ENCODE results near the gene ASTN2.

ASTN2 gene, protein sequence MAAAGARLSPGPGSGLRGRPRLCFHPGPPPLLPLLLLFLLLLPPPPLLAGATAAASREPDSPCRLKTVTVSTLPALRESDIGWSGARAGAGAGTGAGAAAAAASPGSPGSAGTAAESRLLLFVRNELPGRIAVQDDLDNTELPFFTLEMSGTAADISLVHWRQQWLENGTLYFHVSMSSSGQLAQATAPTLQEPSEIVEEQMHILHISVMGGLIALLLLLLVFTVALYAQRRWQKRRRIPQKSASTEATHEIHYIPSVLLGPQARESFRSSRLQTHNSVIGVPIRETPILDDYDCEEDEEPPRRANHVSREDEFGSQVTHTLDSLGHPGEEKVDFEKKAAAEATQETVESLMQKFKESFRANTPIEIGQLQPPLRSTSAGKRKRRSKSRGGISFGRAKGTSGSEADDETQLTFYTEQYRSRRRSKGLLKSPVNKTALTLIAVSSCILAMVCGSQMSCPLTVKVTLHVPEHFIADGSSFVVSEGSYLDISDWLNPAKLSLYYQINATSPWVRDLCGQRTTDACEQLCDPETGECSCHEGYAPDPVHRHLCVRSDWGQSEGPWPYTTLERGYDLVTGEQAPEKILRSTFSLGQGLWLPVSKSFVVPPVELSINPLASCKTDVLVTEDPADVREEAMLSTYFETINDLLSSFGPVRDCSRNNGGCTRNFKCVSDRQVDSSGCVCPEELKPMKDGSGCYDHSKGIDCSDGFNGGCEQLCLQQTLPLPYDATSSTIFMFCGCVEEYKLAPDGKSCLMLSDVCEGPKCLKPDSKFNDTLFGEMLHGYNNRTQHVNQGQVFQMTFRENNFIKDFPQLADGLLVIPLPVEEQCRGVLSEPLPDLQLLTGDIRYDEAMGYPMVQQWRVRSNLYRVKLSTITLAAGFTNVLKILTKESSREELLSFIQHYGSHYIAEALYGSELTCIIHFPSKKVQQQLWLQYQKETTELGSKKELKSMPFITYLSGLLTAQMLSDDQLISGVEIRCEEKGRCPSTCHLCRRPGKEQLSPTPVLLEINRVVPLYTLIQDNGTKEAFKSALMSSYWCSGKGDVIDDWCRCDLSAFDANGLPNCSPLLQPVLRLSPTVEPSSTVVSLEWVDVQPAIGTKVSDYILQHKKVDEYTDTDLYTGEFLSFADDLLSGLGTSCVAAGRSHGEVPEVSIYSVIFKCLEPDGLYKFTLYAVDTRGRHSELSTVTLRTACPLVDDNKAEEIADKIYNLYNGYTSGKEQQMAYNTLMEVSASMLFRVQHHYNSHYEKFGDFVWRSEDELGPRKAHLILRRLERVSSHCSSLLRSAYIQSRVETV (N-terminal part only)

DNA sequence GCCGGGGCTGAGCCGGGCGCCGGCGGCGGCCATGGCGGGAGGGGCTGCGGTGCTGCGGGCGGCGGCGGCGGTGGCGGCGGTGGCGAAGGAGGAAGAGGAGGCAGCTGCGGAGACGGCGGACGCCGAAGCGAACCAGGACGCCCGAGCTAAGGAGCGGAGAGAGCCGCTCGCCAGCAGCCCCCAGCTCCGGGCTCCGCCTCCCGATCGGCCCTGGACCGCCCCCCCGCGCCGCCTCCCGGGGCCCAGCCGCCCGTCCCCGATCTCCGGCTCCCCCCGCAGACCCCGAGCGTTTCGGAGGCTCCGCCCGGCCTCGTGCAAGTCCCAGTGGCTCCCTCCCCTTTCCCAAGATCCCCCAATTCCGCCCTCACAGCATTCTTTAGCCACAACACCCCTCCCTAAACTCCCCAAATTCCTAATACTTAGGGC, at the start of gene ASTN2:
ASTN2 (minus strand) TSS at position 152 of the 426 bp plus-strand sequence; CDS start at position 33, 119 bp downstream.
- peak in 1 of 2 donors; percentile 5 for DNase-seq

DNA sequence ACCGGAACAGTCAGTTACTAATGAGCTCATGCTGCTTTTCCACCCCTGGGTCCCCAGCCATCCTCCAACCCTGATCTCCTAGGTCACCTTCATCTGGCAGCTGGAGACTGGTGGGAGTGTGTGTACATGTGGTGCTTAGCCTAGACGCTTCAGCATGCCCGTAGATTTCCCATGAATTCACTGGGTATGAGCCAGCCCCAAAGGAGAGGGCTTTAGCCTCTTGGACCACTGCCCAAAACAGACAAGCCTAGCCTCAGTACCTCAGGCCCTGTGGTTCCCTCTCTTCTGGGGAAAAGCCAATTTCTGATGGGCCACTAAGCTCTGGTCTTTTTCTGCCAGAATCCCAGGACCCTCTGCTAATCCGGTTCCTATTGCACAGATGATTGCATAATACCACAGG, 48.0 kb upstream of the ASTN2 start:
- DNase-seq, result no peak

DNA sequence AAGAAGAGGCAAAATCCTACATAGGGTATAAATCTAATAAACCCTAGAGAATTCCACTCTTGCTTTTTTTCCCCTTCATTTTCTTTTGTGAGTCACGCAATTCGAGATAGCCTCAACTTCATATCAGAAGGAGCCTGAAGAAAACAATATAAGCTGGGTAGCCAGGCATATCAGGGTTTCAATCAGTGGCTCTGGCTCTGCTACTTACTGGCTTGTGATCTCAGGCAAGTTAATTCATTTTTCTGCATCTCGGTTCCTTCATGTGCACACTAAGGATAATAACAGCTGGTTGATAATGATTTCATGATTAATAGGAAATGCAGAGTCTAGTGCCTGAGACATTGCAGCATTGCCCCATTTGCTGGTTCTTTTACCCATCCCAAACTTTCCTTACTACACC, 46.5 kb upstream of the ASTN2 start:
- DNase-seq, result no peak

DNA sequence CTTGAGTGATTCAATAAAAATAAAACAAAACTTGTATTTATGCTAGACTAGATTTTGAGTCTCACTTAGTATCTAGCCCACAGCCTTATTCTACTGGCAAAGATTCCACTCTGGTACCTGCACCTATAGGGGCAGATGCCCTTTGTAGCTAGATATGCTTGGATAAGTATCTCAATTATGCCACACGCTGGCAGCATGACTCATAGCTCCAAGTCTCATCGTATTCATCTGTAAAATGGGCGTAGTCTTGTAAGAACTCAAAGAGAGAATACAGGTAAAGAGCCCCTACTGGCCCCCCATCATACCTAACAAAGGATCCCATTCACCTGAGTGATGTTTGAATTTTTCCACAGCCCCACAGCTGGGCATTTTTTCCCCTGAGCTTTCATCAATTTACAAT, 45.9 kb upstream of the ASTN2 start:
- no peak for DNase-seq

DNA sequence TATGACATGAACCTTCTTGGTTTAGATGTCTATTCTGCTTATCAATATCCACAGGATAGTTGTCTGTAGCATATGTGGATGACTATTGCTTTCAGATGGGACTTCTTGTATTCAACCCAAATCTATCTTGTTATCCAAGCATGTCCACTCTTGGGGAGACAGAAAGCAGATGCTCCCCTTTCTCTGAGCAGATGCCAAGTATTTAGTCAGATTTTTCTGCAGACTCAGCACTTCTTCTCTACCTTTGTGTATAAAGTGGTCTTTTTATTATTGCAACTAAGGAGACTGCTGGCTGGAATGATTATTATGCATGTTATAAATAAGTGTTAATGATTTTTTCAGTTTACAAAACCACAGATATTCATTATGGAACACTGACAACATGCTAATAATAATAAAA, 45.1 kb upstream of the ASTN2 start:
- no peak for DNase-seq

DNA sequence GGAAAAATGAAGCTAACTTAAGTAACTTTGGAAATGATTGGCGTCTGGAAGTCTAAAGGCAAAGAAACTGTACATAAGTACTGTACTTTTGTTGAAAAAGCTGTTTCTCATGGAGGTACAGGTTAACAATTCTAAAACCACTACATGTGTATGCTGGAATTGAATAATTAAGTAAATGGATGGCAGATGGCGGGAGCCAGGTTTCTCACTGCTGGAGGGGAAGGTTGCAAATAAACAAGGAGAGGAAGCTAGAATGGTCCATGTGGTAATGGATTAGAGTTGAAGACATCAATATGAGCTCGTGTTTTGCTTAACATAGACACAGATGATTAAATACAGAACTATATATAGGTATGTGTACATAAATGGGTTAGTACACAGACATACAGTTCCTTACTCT, 43.2 kb upstream of the ASTN2 start:
- DNase-seq, result no peak

DNA sequence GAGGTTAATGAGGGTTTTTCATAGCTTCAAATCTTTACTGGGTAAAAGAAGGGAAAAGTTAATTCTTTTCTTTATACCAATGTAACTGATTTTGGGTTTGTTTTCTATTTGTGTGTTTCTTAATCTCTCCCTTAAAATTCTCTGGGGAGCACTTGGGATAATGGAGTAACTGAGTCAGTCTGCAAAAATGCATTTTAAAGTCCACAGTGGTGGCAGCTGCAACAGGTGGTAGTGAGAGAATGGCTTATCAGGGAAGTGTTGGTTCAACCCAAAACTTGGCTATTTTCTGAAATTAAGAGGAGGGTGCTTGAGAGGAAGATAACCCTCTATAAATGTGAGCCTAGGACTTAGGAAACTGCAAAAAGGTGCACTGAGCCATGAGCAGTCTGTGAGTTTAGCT, 39.9 kb upstream of the ASTN2 start:
- DNase-seq, result no peak

DNA sequence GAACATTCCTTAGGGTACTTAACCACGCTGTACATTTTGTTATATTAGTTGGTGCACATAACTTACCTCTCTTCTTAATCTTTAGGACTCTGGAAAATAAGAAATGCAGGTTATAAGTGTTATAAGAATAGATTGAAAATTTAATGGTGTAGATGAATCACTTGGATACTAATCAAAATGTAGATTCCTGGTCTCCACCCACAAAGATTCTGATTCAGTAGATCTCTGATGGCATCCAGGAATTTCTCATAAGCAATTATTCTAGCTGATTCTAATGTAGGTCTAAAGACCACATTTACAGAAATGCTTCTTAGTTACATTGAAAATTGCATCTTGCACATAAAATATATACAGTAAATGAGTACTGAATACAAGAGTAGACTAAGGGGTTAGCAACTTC, 38.9 kb upstream of the ASTN2 start:
- DNase-seq, result no peak

DNA sequence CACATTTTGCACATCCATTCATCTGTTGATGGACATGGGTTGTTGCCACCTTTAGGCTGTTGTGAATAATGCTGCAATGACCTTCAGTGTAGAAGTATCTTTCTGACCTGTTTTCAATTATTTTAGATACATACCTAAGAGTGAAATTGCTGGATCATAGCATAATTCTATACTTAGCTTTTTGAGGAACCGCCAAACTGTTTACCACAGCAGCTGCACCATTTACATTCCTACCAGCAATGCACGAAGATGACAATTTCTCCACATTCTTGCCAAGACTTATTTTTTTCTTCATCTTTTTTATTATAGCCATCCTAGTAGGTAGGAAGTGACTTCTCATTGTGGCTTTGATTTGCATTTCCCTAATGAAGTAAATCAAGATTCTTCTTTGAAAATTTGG, 36.5 kb upstream of the ASTN2 start:
- DNase-seq, result no peak

DNA sequence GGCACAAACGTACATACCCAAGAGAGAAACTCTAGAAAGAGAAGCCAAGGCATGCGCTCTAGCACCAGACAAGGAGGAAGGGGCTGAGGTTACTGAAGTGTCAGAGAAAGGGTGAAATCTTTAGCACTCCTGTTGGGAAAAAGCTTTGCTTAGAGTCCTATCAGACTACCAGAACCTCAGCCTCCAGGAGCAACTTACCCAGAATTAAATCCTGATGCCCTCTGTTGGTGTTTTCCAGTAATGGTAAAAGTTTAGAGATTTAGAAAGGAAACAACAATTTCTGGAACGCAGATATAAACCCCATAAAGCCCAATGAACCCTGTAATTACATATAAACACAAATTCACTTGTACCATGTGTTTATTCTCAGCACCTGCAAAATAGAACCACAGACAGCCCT, 33.2 kb upstream of the ASTN2 start:
- DNase-seq, result no peak

DNA sequence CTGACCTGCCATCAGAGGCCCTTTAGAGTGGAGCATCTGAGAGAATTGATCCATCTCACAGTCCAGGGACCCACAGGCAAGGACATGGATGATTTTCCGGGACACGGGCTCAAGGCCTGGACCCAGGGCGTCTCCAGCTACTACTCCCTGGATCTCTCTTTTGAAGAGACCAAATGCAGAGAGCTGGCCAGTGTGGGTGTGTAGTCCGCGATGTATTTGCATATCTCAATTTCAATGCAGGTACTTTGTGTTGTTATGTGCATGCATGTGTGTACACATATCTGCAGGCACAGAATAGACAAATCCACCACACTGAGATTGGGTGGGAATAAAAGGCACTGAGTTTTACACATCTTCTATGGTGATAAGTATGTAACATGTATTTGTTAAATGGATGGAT, 30.8 kb upstream of the ASTN2 start:
- DNase-seq, result no peak

DNA sequence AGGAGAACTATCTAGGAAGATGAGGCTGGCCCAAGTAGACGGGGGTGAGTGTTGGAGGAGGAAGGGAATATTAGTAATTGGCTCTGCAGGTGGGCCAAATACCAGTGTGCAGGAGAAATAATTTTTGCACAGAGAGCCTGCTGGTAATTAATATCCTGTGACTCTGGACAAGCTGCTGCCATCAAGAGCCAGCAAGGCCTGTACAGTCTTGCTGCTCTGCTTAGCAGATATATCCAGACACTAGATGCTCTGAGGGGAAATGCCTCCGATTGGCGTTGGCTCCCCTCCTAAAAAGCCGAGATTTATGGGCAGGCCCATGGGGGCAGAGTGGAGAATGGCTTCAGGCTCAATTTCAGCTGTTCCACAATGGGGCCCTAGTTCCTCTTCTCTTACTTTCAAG, 29.6 kb upstream of the ASTN2 start:
- DNase-seq, result no peak

DNA sequence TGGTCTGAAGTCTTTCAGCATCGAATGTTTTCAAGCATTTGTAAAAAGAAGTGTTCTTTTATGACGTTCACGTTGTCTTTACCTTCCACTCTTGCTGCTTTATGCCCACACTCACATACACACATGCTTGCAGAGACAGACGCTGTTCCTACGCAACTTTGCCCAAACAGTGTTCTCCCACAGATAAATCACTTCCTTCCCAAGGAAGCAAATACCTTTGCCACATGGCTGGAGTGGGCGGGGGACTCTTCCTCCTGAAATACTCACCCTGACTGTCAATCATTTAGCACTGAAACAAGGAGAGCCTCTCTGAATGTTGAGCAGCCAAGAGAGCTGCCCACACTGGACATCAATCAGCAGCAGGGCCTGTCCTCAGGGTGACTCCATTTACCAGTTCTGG, 22.4 kb upstream of the ASTN2 start:
- DNase-seq, result no peak

DNA sequence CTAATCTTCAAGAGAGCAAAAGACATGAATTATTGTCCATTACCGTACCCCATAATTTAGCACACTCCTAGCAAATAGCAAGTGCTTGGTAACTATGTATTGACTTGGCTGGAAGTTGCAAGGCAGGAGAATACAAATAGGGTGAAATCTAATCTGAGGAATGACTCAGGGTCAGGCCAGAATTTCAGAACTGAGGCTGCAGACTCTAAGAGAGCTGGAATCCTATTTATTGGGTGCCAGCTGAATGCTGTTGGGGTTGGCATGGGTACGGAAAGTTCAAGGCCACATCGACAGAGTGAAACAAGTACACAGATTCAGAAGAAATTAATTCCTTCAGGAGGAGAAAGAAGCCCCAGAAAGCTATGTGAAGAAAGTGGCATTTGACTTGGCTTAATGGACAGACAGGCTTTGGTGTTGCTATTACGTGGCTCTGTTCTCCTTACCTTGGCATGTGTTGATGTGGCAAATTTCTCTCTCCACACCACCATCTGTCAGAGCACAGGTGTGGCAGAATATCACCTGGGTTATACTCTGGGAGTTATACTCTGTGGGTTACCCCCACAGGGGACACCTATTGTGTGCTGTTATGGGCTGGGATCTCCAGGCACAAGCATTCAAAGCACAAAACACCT, 20.9 kb upstream of the ASTN2 start:
- DNase-seq, result no peak

DNA sequence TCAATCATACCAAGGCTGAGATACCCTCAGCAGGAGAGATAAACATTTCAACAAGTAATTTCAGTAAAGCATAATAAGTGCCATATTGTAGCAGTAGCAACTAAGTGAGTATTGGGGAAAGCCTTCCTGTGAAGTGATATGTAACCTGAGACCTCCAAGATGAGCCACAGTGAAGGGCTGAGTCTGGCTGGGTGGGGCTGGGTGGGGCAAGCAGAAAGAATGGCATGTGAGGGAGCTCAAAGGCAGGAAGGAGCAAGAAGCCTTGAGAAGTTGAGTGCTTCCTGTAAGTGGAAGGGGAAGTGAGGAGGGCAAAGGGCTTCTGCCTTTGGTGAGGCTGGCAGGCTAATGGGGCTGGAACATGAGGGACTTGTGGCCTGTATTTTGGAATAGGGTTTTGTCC, 19.7 kb upstream of the ASTN2 start:
- DNase-seq, result no peak

DNA sequence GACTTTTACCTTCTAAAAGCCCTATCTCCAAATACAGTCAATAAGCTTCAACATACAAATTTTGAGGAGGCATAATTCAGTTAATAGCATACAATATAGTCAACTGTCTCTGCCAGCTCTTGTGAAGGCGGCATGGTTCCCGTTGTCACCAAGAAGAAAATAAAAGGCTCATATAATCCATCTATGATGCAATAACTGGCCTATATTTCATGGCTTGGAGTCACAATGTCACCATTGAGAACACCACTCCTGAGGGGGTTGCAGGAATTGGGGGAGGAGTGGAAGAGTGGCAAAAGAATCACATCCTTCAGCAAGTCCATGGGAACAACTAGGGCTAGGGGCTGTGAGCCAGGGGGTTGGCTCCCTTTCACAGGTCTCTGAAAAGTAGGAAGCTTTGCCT, 16.0 kb upstream of the ASTN2 start:
- no peak for DNase-seq

DNA sequence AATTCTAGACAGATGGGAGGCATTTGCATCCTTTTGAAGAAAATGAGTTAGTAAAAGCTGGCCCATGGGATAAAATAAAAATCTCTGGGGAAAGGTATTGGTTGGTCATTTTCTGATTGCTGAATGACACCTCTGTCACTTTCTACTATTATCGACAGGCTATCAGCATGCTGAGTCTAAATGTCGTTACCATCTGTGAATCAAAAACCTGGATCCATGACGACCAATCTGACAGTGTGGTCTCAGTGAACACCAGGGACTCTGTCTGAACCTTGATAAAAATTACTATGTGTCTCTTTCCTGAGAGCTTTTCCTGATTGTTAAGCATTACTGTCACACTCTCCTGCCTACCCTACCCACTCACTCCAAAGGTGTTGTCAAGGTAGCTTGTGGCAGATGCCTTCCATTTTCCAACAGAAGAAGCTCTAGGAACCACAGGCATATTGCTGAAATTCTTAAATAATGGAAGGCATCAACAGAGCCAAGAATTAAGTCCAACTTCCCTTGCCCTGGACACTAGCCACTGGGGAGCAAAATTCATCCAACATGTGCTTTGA, 12.6 kb upstream of the ASTN2 start:
- DNase-seq, result no peak

DNA sequence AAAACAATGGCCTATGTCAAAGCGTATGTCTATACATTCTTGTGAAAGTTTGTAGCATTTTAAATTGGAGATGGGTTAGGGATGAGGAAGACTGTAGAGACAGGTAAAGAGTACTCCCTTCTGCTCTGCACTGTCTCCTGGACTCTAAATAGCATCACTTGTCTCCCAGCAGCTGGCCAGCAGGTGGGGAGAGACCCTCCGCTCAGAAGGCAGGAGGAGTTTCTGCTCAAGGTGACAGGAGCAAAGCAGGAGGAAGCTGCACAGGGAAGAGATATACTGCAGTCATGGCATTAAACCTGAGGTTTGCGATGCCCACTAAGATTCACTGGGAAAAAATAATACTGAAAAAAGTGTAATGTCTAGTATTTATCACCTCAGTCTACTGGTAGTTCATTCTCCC, 10.7 kb upstream of the ASTN2 start:
- no peak for DNase-seq

DNA sequence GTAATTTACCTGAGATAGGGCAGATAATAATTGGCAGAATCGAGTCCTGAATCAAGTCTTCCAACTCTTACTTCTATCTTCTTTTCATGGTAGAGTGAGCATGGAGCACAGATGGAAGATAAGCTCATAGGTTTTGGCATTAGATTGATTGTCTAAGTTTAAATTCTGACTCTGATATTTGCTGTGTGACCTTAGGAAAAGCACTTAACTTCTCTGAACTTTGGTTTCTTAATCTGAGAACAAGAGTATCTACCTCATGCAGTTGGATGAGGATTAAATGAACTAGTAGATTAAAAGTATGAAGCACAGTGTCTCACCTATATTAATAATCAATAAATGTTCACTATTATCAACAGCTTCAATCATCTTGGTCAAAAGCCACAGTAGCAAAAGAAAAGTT, 9.4 kb upstream of the ASTN2 start:
- no peak for DNase-seq

DNA sequence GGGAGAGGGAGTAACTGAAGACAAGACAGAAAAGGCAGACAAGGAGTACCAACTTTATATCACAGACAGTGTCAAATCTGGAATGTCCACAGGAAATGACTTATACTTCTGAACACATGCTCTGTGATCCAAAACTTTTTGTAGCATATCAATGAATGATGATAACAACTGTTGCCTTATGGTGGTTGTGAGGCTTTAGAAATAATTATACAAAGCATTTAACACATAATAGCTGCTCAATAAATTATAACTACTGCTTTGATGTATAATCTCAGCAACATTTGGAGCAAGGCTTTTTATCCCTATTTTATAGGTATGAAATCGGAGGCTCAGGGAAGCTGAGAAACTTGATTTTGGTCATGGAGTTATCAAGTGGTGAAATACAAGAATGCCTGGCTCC, 3.3 kb upstream of the ASTN2 start:
- no peak for DNase-seq

DNA sequence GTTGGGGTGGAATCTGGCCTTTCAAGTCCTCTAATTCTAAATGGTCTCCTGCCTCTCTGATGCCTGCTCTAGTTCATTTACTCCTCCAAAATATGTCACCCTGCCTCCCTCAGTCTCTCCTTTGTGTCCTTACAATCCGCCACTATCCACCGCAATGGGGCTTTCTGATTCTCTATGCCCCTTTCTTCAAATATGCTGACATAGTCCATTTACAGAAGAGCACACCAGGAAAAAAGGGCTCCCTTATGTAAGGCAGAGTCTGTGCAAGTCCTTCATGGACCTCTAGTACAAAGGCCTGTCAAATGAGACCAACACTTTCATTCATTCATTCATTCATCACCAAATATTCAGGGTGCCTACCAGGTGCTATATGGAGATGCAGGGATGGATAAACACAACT, 2.0 kb upstream of the ASTN2 start:
- no peak for DNase-seq

DNA sequence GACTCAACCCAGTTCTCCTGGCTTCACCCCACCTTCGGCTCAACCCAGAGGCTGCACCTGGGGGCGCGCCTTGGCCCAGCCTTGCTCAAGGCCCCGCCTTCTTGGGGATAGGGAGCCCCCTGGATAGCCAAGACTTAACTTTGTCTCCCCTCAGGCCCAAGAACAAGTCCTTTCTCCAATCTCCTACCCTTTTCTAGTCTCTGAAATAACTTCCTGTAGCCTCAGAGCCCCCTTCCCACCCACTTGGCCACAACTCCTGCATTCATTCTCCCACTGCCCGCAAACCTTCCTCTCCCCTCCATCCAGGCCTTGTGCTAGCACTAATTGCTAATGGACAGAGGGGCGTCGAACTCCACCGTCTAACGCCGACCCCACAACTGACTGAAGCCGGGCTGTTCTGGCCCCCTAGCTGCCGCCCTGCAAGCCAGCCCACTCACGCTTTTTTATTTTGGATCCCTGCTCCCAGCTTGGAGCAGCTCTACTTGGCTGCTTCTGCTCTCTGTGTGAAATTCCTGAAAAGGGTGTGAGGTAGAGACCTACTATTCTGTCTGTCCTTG, 579 bp upstream of the ASTN2 start:
- no peak for DNase-seq

Data from stimulated activated CD4-positive, alpha-beta T cell treated with anti-CD3 and anti-CD28 coated beads, Interleukin-2, amount 100 ng/mL, for 24 hours (primary cell).